Activated naive CD8-positive, alpha-beta T cell treated with anti-CD3 and anti-CD28 coated beads for 36 hours (primary cell): ENCODE measurements around the gene DNMT3B. TPM values are rescaled to one million over a fixed set of nuclear protein-coding genes. Genes with fewer than 3 reads are reported as not detected.
"Not testable (repeated sequence)": the region's sequence is repeated elsewhere in the genome, so short reads cannot be mapped to it uniquely, and the experiment has no call there.

Experiments
- DNase-seq: peaks from one replicate; pipeline ENCODE4 v3.0.0; 2021
- H3K27ac Mint-ChIP-seq: one replicate; pipeline ENCODE4 v1.8.0; 2022; ENCODE audit warnings: mild to moderate bottlenecking, moderate library complexity, mixed read lengths
- H3K27me3 Mint-ChIP-seq: one replicate; pipeline ENCODE4 v1.8.0; 2022; ENCODE audit warnings: mild to moderate bottlenecking, mixed read lengths
- H3K36me3 Mint-ChIP-seq: one replicate; pipeline ENCODE4 v1.8.0; 2021; ENCODE audit warnings: mild to moderate bottlenecking, mixed read lengths
- H3K4me1 Mint-ChIP-seq: one replicate; pipeline ENCODE4 v1.8.0; 2021; ENCODE audit warnings: mixed read lengths
- H3K4me3 Mint-ChIP-seq: one replicate; pipeline ENCODE4 v1.8.0; 2022; ENCODE audit warnings: mild to moderate bottlenecking, moderate library complexity, mixed read lengths
- H3K9me3 Mint-ChIP-seq: one replicate; pipeline ENCODE4 v1.8.0; 2022; ENCODE audit warnings: mixed read lengths
- total RNA-seq, 2 experiments: library from RNA; stranded (reverse); gene quantifications; one replicate each; pipeline ENCODE4 v1.2.3, GENCODE V29; 2021

DNMT3B gene
- total RNA-seq, 2 experiments from 2014 or later: 2.6 TPM

- Mint-ChIP-seq H3K4me3 (no peak overlapping the region), H3K36me3 (no peaks in the 10 kb centered on the region), H3K27ac (no peak overlapping the region), H3K27me3 (no peaks in the 10 kb centered on the region), H3K4me1 (no peaks in the 10 kb centered on the region), H3K9me3 (no peaks in the 10 kb centered on the region)
- no peak for DNase-seq
Observed at GRCh38 chr20:32751702-32752457, 10.3 kb upstream of the DNMT3B start.

GRCh38 chr20:32752458-32753250 lies 9.5 kb upstream of the DNMT3B start:
- DNase-seq: no peak

GRCh38 chr20:32753731-32754130 lies 8.5 kb upstream of the DNMT3B start:
- Mint-ChIP-seq H3K27me3 (no peaks in the 10 kb centered on the region), H3K4me3 (no peak overlapping the region), H3K36me3 (no peaks in the 10 kb centered on the region), H3K4me1 (no peaks in the 10 kb centered on the region), H3K27ac (no peak overlapping the region), H3K9me3 (no peaks in the 10 kb centered on the region)
- no peak for DNase-seq

More at GRCh38 chr20:32752458-32753250, 9.5 kb upstream of the DNMT3B start:
- H3K36me3 Mint-ChIP-seq: no peaks in the 10 kb centered on the region
- no peaks in the 10 kb centered on the region for H3K9me3 Mint-ChIP-seq
- no peak overlapping the region for H3K27ac Mint-ChIP-seq
- H3K4me3 Mint-ChIP-seq: no peak overlapping the region
- no peaks in the 10 kb centered on the region for H3K27me3 Mint-ChIP-seq
- H3K4me1 Mint-ChIP-seq: no peaks in the 10 kb centered on the region

- Mint-ChIP-seq H3K27ac (no peak overlapping the region), H3K36me3 (no peaks in the 10 kb centered on the region), H3K27me3 (no peaks in the 10 kb centered on the region), H3K9me3 (no peaks in the 10 kb centered on the region), H3K4me1 (no peaks in the 10 kb centered on the region), H3K4me3 (no peak overlapping the region)
- no peak for DNase-seq
Observed at GRCh38 chr20:32756156-32756555, 6.0 kb upstream of the DNMT3B start.

GRCh38 chr20:32761417-32761830 lies 761 bp upstream of the DNMT3B start:
- H3K4me1 Mint-ChIP-seq: peaks cover 5% of the 10 kb centered on the region
- no peak for DNase-seq
- peak overlapping the region; percentile 68 for H3K4me3 Mint-ChIP-seq
- H3K27ac Mint-ChIP-seq: peak overlapping the region; percentile 2
- no peaks in the 10 kb centered on the region for H3K36me3 Mint-ChIP-seq
- no peaks in the 10 kb centered on the region for H3K9me3 Mint-ChIP-seq
- peaks cover 7% of the 10 kb centered on the region for H3K27me3 Mint-ChIP-seq

- peaks cover 5% of the 10 kb centered on the region for H3K4me1 Mint-ChIP-seq
- H3K4me3 Mint-ChIP-seq: peak overlapping the region; percentile 81
- H3K27ac Mint-ChIP-seq: no peak overlapping the region
- DNase-seq: no peak
- no peaks in the 10 kb centered on the region for H3K9me3 Mint-ChIP-seq
- H3K36me3 Mint-ChIP-seq: no peaks in the 10 kb centered on the region
- peaks cover 7% of the 10 kb centered on the region for H3K27me3 Mint-ChIP-seq
Observed at GRCh38 chr20:32762754-32763201, 593 bp downstream of the DNMT3B start.

- peak; percentile 8 for DNase-seq
- peaks cover 5% of the 10 kb centered on the region for H3K4me1 Mint-ChIP-seq
- H3K27me3 Mint-ChIP-seq: peaks cover 7% of the 10 kb centered on the region
- no peaks in the 10 kb centered on the region for H3K9me3 Mint-ChIP-seq
- H3K4me3 Mint-ChIP-seq: peak overlapping the region; percentile 81
- H3K27ac Mint-ChIP-seq: no peak overlapping the region
- no peaks in the 10 kb centered on the region for H3K36me3 Mint-ChIP-seq
Observed at GRCh38 chr20:32763202-32764004, 1.2 kb downstream of the DNMT3B start.

GRCh38 chr20:32764005-32764960 lies 2.1 kb downstream of the DNMT3B start:
- no peaks in the 10 kb centered on the region for H3K36me3 Mint-ChIP-seq
- H3K4me3 Mint-ChIP-seq: no peak overlapping the region
- no peaks in the 10 kb centered on the region for H3K9me3 Mint-ChIP-seq
- no peak overlapping the region for H3K27ac Mint-ChIP-seq
- peaks cover 5% of the 10 kb centered on the region for H3K4me1 Mint-ChIP-seq
- H3K27me3 Mint-ChIP-seq: peaks cover 7% of the 10 kb centered on the region
- no peak for DNase-seq

GRCh38 chr20:32765230-32765875 lies 3.2 kb downstream of the DNMT3B start:
- H3K4me3 Mint-ChIP-seq, H3K27me3 Mint-ChIP-seq, H3K36me3 Mint-ChIP-seq, DNase-seq, H3K9me3 Mint-ChIP-seq, H3K27ac Mint-ChIP-seq, H3K4me1 Mint-ChIP-seq: not testable (repeated sequence)

GRCh38 chr20:32767418-32768198 lies 5.4 kb downstream of the DNMT3B start:
- Mint-ChIP-seq H3K27me3 (peaks cover 7% of the 10 kb centered on the region), H3K27ac (no peak overlapping the region), H3K4me1 (peaks cover 18% of the 10 kb centered on the region), H3K4me3 (no peak overlapping the region), H3K9me3 (no peaks in the 10 kb centered on the region), H3K36me3 (no peaks in the 10 kb centered on the region)
- DNase-seq: no peak

- H3K4me1 Mint-ChIP-seq: peaks cover 29% of the 10 kb centered on the region
- no peaks in the 10 kb centered on the region for H3K27me3 Mint-ChIP-seq
- no peak for DNase-seq
- H3K4me3 Mint-ChIP-seq: no peak overlapping the region
- H3K9me3 Mint-ChIP-seq: no peaks in the 10 kb centered on the region
- H3K36me3 Mint-ChIP-seq: no peaks in the 10 kb centered on the region
- H3K27ac Mint-ChIP-seq: no peak overlapping the region
Observed at GRCh38 chr20:32772046-32772445, 9.9 kb downstream of the DNMT3B start.

- Mint-ChIP-seq H3K4me3 (no peak overlapping the region), H3K9me3 (no peaks in the 10 kb centered on the region), H3K27ac (no peak overlapping the region), H3K4me1 (peaks cover 30% of the 10 kb centered on the region), H3K27me3 (no peaks in the 10 kb centered on the region), H3K36me3 (no peaks in the 10 kb centered on the region)
- DNase-seq: no peak
Observed at GRCh38 chr20:32773223-32773622, 11.0 kb downstream of the DNMT3B start.

- Mint-ChIP-seq H3K4me1 (peaks cover 34% of the 10 kb centered on the region), H3K9me3 (no peaks in the 10 kb centered on the region), H3K36me3 (no peaks in the 10 kb centered on the region)
Observed at GRCh38 chr20:32773855-32774254, 11.7 kb downstream of the DNMT3B start.

More at GRCh38 chr20:32773855-32774254, 11.7 kb downstream of the DNMT3B start:
- Mint-ChIP-seq H3K27me3 (no peaks in the 10 kb centered on the region), H3K4me3 (no peak overlapping the region), H3K27ac (no peak overlapping the region)
- no peak for DNase-seq
